Measurements from ENCODE around the gene TYW1B.
"Not testable (repeated sequence)": the region's sequence is repeated elsewhere in the genome, so short reads cannot be mapped to it uniquely, and the experiment has no call there.

GRCh38 chr7:72625721-72626423 is 202.1 kb downstream of the TYW1B start:
- not testable (repeated sequence) for TF ChIP-seq CTCF (IDR thresholded peaks at IDR 0.05; ENCODE audit: low read depth, low read length, missing input control); TAF1 (conservative IDR thresholded peaks at IDR 0.05); RXRA (IDR thresholded peaks at IDR 0.05); EGR1 (IDR thresholded peaks at IDR 0.05; ENCODE audit: low read depth in 2 of 2); JUND (IDR thresholded peaks at IDR 0.05); FOXA1 (IDR thresholded peaks at IDR 0.05); REST (IDR thresholded peaks at IDR 0.05); ATF3 (IDR thresholded peaks at IDR 0.05); HNF4A (conservative IDR thresholded peaks at IDR 0.05); SP1 (IDR thresholded peaks at IDR 0.05)
